ENCODE data around the gene RIC3. TPM values are rescaled to one million over a fixed set of nuclear protein-coding genes. Genes with fewer than 3 reads are reported as not detected.

Gene RIC3
- total RNA-seq, 1 donor from 2014 or later, result 3.0 TPM

GRCh38 chr11:8217136-8217535 is 48.3 kb upstream of the RIC3 start:
- no peaks in the 10 kb centered on the region for H3K9me3 Mint-ChIP-seq (ENCODE audit: unreplicated experiment)
- no peak overlapping the region for H2AFZ ChIP-seq (ENCODE audit: low read depth, low read length)
- TF ChIP-seq EZH2 (IDR thresholded peaks at IDR 0.05; ENCODE audit: insufficient read depth, low read length) (no peak), CTCF (IDR thresholded peaks at IDR 0.05; ENCODE audit: insufficient read depth, low read depth, low read length) (no peak)
- no peak for DNase-seq (ENCODE audit: low read depth)
- H3K36me3 ChIP-seq (ENCODE audit: insufficient read depth, low read length), result no peaks in the 10 kb centered on the region
- peaks cover 4% of the 10 kb centered on the region for H3K4me1 Mint-ChIP-seq (ENCODE audit: low read depth, unreplicated experiment)
- no peak overlapping the region for H3K27ac ChIP-seq (ENCODE audit: low read depth, low read length)
- peaks cover 5% of the 10 kb centered on the region for H3K27me3 ChIP-seq (ENCODE audit: insufficient read depth, low read length)
- H3K79me2 ChIP-seq (ENCODE audit: insufficient read depth, low read length), result no peaks in the 10 kb centered on the region
- FAIRE-seq, result no peak
- no peak overlapping the region for H3K9ac ChIP-seq (ENCODE audit: low read length)
- H3K27me3 Mint-ChIP-seq (ENCODE audit: low read depth, unreplicated experiment), result peaks cover 79% of the 10 kb centered on the region
- no peak overlapping the region for H3K27ac Mint-ChIP-seq (ENCODE audit: unreplicated experiment)
- no peaks in the 10 kb centered on the region for H3K9me3 ChIP-seq (ENCODE audit: insufficient read depth, low read depth, low read length)
- H3K4me1 ChIP-seq (ENCODE audit: insufficient read depth, low read length), result no peaks in the 10 kb centered on the region
- no peaks in the 10 kb centered on the region for H4K20me1 ChIP-seq (ENCODE audit: insufficient read depth, low read length)
- no peak overlapping the region for H3K4me3 ChIP-seq (ENCODE audit: insufficient read depth, low read depth, low read length)
- H3K4me3 Mint-ChIP-seq (ENCODE audit: unreplicated experiment), result no peak overlapping the region
- H3K36me3 Mint-ChIP-seq (ENCODE audit: low read depth, unreplicated experiment), result no peaks in the 10 kb centered on the region
- no peak overlapping the region for H3K4me2 ChIP-seq (ENCODE audit: low read length)

GRCh38 chr11:8213376-8213775 is 44.6 kb upstream of the RIC3 start:
- H3K36me3 ChIP-seq (ENCODE audit: insufficient read depth, low read length), result no peaks in the 10 kb centered on the region
- H3K27ac ChIP-seq (ENCODE audit: low read depth, low read length), result no peak overlapping the region
- H3K4me1 ChIP-seq (ENCODE audit: insufficient read depth, low read length), result no peaks in the 10 kb centered on the region
- no peak overlapping the region for H3K9ac ChIP-seq (ENCODE audit: low read length)
- H3K36me3 Mint-ChIP-seq (ENCODE audit: low read depth, unreplicated experiment), result no peaks in the 10 kb centered on the region
- FAIRE-seq, result no peak
- H3K4me3 ChIP-seq (ENCODE audit: insufficient read depth, low read depth, low read length), result no peak overlapping the region
- no peak overlapping the region for H3K4me3 Mint-ChIP-seq (ENCODE audit: unreplicated experiment)
- H3K9me3 Mint-ChIP-seq (ENCODE audit: unreplicated experiment), result no peaks in the 10 kb centered on the region
- H3K9me3 ChIP-seq (ENCODE audit: insufficient read depth, low read depth, low read length), result no peaks in the 10 kb centered on the region
- TF ChIP-seq CTCF (IDR thresholded peaks at IDR 0.05; ENCODE audit: insufficient read depth, low read depth, low read length) (no peak), EZH2 (IDR thresholded peaks at IDR 0.05; ENCODE audit: insufficient read depth, low read length) (no peak)
- H2AFZ ChIP-seq (ENCODE audit: low read depth, low read length), result no peak overlapping the region
- peaks cover 62% of the 10 kb centered on the region for H3K27me3 Mint-ChIP-seq (ENCODE audit: low read depth, unreplicated experiment)
- no peak for DNase-seq (ENCODE audit: low read depth)
- no peak overlapping the region for H3K27ac Mint-ChIP-seq (ENCODE audit: unreplicated experiment)
- peaks cover 5% of the 10 kb centered on the region for H3K27me3 ChIP-seq (ENCODE audit: insufficient read depth, low read length)
- H4K20me1 ChIP-seq (ENCODE audit: insufficient read depth, low read length), result no peaks in the 10 kb centered on the region
- H3K4me1 Mint-ChIP-seq (ENCODE audit: low read depth, unreplicated experiment), result no peaks in the 10 kb centered on the region
- no peaks in the 10 kb centered on the region for H3K79me2 ChIP-seq (ENCODE audit: insufficient read depth, low read length)
- no peak overlapping the region for H3K4me2 ChIP-seq (ENCODE audit: low read length)

- H3K9me3 Mint-ChIP-seq (ENCODE audit: unreplicated experiment), result peaks cover 2% of the 10 kb centered on the region
- peaks cover 15% of the 10 kb centered on the region for H3K4me1 ChIP-seq (ENCODE audit: insufficient read depth, low read length)
- peak; percentile 13 for TF ChIP-seq CTCF (IDR thresholded peaks at IDR 0.05; ENCODE audit: insufficient read depth, low read depth, low read length)
- TF ChIP-seq EZH2 (IDR thresholded peaks at IDR 0.05; ENCODE audit: insufficient read depth, low read length), result no peak
- no peaks in the 10 kb centered on the region for H3K36me3 Mint-ChIP-seq (ENCODE audit: low read depth, unreplicated experiment)
- no peak overlapping the region for H3K4me3 ChIP-seq (ENCODE audit: insufficient read depth, low read depth, low read length)
- FAIRE-seq (no peak), DNase-seq (ENCODE audit: low read depth) (no peak)
- H3K9me3 ChIP-seq (ENCODE audit: insufficient read depth, low read depth, low read length), result no peaks in the 10 kb centered on the region
- H3K27ac ChIP-seq (ENCODE audit: low read depth, low read length), result no peak overlapping the region
- H3K27ac Mint-ChIP-seq (ENCODE audit: unreplicated experiment), result no peak overlapping the region
- no peak overlapping the region for H3K4me3 Mint-ChIP-seq (ENCODE audit: unreplicated experiment)
- peaks cover 32% of the 10 kb centered on the region for H3K27me3 Mint-ChIP-seq (ENCODE audit: low read depth, unreplicated experiment)
- H3K4me2 ChIP-seq (ENCODE audit: low read length), result no peak overlapping the region
- H3K4me1 Mint-ChIP-seq (ENCODE audit: low read depth, unreplicated experiment), result peaks cover 10% of the 10 kb centered on the region
- H3K79me2 ChIP-seq (ENCODE audit: insufficient read depth, low read length), result no peaks in the 10 kb centered on the region
- H3K9ac ChIP-seq (ENCODE audit: low read length), result no peak overlapping the region
- H3K27me3 ChIP-seq (ENCODE audit: insufficient read depth, low read length), result peaks cover 2% of the 10 kb centered on the region
- H2AFZ ChIP-seq (ENCODE audit: low read depth, low read length), result no peak overlapping the region
- H4K20me1 ChIP-seq (ENCODE audit: insufficient read depth, low read length), result no peaks in the 10 kb centered on the region
- H3K36me3 ChIP-seq (ENCODE audit: insufficient read depth, low read length), result no peaks in the 10 kb centered on the region
Observed at GRCh38 chr11:8209208-8209807, 40.5 kb upstream of the RIC3 start.
